ENCODE measurements around the gene RAD51. TPM values are rescaled to one million over a fixed set of nuclear protein-coding genes. Genes with fewer than 3 reads are reported as not detected.

Gene RAD51
- total RNA-seq, 1 experiment from 2014 or later = 14.5 TPM

DNA sequence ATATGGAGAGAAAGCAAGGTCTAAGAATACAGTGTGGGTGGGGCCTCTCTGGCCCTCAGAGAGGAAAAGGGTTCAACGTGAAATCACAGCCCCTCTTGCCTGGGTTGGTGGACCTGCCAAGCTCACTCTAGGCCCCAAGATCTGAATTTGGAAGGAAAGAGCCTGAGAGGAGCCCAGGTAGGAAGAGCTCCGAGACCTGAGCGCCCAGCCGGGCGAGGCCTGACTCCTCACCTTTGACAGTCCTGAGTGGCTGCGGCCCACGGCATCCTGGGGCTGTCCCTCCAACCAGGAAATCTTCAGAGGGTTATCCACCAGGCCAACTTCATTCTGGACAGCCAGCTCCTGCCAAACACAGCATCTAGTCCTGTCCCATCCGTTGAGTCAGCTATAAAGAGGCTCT lies 78.5 kb downstream of the RAD51 start:
- CTCF ChIA-PET = no interaction called here
- no peak for DNase-seq
- intact Hi-C loops (cut with micrococcal nuclease; ENCODE audit: unreplicated experiment) = no loop called here
- BruUV-seq (replicated peaks) = no TSS peak
- Mint-ChIP-seq H3K27ac (ENCODE audit: unreplicated experiment) (no peak overlapping the region), H3K27me3 (ENCODE audit: unreplicated experiment) (no peaks in the 10 kb centered on the region), H3K4me1 (ENCODE audit: low read depth, unreplicated experiment) (peaks cover 29% of the 10 kb centered on the region), H3K9me3 (ENCODE audit: low read depth, unreplicated experiment) (no peaks in the 10 kb centered on the region), H3K36me3 (ENCODE audit: insufficient read depth, unreplicated experiment) (peaks cover 41% of the 10 kb centered on the region), H3K4me3 (ENCODE audit: low read depth, unreplicated experiment) (no peak overlapping the region)
- no peak for TF ChIP-seq CTCF (IDR thresholded peaks at IDR 0.05; ENCODE audit: unreplicated experiment)

DNA sequence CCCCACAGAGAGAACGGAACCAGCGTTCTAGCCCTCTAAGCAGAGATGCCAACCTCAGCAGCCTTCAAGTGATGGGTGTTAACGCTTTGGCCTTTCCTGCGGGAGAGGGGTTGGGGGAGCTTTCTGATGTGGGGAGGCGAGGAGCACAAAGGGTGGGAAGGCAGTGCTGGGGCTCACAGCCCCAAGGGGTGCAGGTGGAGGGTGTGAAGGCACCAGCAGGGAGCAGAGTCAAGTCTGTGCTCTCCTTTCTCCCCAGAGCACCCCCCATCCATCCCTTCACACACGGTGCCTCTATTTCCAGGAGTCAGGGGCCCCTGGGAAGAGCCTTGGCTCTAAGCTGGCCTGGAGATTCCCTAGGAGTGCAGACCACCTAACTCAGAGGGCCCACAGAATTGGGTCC lies 78.9 kb downstream of the RAD51 start:
- H3K36me3 Mint-ChIP-seq (ENCODE audit: insufficient read depth, unreplicated experiment) = peaks cover 41% of the 10 kb centered on the region
- H3K27me3 Mint-ChIP-seq (ENCODE audit: unreplicated experiment) = no peaks in the 10 kb centered on the region
- H3K9me3 Mint-ChIP-seq (ENCODE audit: low read depth, unreplicated experiment) = no peaks in the 10 kb centered on the region
- intact Hi-C loops (cut with micrococcal nuclease; ENCODE audit: unreplicated experiment) = no loop called here
- no peak overlapping the region for H3K4me3 Mint-ChIP-seq (ENCODE audit: low read depth, unreplicated experiment)
- no peak for DNase-seq
- TF ChIP-seq CTCF (IDR thresholded peaks at IDR 0.05; ENCODE audit: unreplicated experiment) = no peak
- CTCF ChIA-PET = no interaction called here
- peaks cover 25% of the 10 kb centered on the region for H3K4me1 Mint-ChIP-seq (ENCODE audit: low read depth, unreplicated experiment)
- no peak overlapping the region for H3K27ac Mint-ChIP-seq (ENCODE audit: unreplicated experiment)
- no TSS peak for BruUV-seq (replicated peaks)

- Mint-ChIP-seq H3K4me1 (ENCODE audit: low read depth, unreplicated experiment) (peaks cover 14% of the 10 kb centered on the region), H3K27me3 (ENCODE audit: unreplicated experiment) (no peaks in the 10 kb centered on the region), H3K36me3 (ENCODE audit: insufficient read depth, unreplicated experiment) (peaks cover 37% of the 10 kb centered on the region), H3K9me3 (ENCODE audit: low read depth, unreplicated experiment) (no peaks in the 10 kb centered on the region), H3K4me3 (ENCODE audit: low read depth, unreplicated experiment) (no peak overlapping the region), H3K27ac (ENCODE audit: unreplicated experiment) (no peak overlapping the region)
- no peak for TF ChIP-seq CTCF (IDR thresholded peaks at IDR 0.05; ENCODE audit: unreplicated experiment)
- intact Hi-C loops (cut with micrococcal nuclease; ENCODE audit: unreplicated experiment) = no loop called here
- DNase-seq = no peak
- CTCF ChIA-PET = no interaction called here
- BruUV-seq (replicated peaks) = no TSS peak
These were observed 80.0 kb downstream of the RAD51 start for GRCh38 chr15:40775007-40775406.

DNA sequence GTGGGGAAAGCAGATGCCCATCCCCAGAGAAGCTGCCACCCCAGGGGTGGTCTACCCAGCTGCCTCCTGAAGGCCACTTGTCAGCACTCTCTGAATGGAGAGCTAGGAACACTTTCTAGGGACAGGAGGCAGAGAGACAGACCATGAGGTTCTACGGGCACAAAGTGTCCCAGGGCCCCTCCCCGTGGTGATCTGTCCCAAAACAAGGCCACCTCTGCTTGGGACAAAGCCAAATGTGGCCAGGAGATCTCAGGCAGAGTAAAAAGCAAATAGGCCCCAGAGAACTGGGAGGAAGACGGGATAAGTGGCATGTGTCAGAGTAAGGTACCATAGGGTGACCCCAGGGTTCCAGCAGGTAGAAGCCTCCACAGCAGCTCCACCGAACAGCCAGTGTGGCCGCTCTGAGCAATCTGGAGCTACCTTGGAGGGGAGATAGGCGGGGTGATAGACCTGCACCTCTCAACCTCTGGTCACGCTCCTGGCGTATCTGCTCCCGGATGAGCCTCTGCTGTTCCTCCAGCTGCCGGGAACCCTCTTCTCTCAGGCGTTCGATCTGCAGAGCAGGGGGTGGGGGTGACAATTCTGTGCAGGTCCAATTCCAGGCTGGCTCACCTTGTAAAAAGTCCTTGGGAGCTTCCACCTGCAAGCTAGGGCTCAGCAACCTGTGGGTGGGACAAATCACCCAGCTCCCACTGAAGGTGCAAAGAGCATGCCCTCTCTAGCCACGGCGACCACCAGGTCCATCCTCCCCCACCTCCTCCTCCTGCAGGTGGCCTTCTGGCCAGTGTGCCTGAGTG lies 81.0 kb downstream of the RAD51 start:
- no peak overlapping the region for H3K27ac Mint-ChIP-seq (ENCODE audit: unreplicated experiment)
- TF ChIP-seq CTCF (IDR thresholded peaks at IDR 0.05; ENCODE audit: unreplicated experiment) = no peak
- peaks cover 9% of the 10 kb centered on the region for H3K4me1 Mint-ChIP-seq (ENCODE audit: low read depth, unreplicated experiment)
- no peaks in the 10 kb centered on the region for H3K9me3 Mint-ChIP-seq (ENCODE audit: low read depth, unreplicated experiment)
- DNase-seq = no peak
- no TSS peak for BruUV-seq (replicated peaks)
- H3K4me3 Mint-ChIP-seq (ENCODE audit: low read depth, unreplicated experiment) = no peak overlapping the region
- CTCF ChIA-PET = interaction anchor here (1.0 kb wide), 1 partner anchor 10 kb away, joined by 15 read pairs; no protein-coding TSS in a partner anchor
- intact Hi-C loops (cut with micrococcal nuclease; ENCODE audit: unreplicated experiment) = no loop called here
- peaks cover 33% of the 10 kb centered on the region for H3K36me3 Mint-ChIP-seq (ENCODE audit: insufficient read depth, unreplicated experiment)
- H3K27me3 Mint-ChIP-seq (ENCODE audit: unreplicated experiment) = no peaks in the 10 kb centered on the region

All from Calu3 (cell line).